HFF-Myc (cell line): Measurements from ENCODE around the gene JAM3.
A peak's percentile ranks its signal among the peaks of the same experiment; 100 is the strongest.

Experiments
- DNase-seq: peaks from one replicate; pipeline ENCODE4 v3.0.0-alpha.2; 2011; ENCODE audit warnings: low read depth; ENCODE audit errors: extremely low read depth
- H3K4me3 ChIP-seq: replicated peaks from 2 replicates; pipeline ENCODE4 v1.5.1; 2011; ENCODE audit warnings: low read depth, mild to moderate bottlenecking, control low read depth, low read length
- TF ChIP-seq, protein P1 (sequence below): IDR thresholded peaks from 2 replicates; pipeline ENCODE4 v1.5.1; 2012; ENCODE audit warnings: mild to moderate bottlenecking, low read depth, low read length, control low read depth; ENCODE audit errors: missing control alignments

JAM3 gene

DNA sequence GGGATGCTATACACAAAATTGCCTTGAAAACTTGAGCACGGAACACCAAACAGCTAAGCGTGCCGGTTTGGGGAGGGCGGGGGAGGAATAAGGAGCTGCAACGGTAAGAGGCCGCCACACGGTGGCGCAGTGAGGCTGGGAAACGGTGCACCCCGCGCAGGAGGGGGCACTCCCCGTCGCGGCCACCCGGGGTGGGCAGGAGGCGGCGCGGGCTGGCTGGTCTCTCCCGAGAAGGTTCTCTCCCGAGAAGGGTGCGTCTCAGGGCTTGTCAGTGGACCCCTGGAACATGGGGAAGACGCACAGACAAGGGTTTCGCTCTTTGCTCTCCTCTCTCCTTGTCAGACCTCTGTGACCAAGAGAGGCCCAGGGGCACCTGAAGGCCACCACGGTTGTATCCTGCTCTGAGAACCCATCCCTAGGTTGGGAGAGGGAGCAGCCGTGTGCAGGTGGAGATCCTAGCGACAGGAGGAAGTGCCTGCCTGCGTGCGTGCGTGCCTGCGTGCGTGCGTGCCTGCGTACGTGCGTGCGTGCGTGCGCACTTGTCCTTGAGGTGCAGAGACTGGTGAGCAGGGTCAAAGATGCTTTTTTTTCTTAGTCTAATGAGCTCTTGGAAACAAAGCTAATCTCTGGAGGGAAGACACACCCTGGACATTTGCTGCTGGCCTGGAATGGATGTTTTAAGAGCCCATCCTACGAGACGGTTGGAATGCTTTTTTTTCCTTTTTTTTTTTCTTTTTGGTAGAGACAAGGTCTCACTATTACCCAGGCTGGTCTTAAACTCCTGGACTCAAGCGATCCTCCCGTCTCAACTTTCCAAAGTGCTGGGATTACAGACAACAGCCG is 18.1 kb upstream of the JAM3 start:
- no peak for DNase-seq

DNA sequence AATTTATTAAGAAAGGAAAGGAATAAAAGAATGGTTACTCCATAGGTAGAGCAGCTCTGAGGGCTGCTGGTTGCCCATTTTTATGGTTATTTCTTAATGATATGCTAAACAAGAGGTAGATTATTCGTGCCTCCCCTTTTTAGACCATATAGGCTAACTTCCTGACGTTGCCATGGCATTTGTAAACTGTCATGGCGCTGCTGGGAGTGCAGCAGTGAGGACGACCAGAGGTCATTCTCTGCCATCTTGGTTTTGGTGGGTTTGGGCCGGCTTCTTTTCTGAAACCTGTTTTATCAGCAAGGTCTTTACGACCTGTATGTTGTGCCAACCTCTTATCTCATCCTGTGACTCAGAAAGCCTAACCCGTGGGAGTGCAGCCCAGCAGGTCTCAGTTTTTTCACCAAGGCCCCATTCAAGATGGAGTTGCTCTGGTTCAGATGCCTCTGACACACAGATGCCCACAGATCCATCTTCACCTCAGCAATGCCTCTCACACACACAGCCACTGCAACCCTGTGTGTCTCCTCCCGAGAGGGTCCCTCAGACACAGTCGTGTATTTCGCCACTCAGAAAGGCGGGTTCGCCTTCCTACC is 16.4 kb upstream of the JAM3 start:
- H3K4me3 ChIP-seq, result no peak overlapping the region
- DNase-seq, result no peak
- TF ChIP-seq, protein P1, sequence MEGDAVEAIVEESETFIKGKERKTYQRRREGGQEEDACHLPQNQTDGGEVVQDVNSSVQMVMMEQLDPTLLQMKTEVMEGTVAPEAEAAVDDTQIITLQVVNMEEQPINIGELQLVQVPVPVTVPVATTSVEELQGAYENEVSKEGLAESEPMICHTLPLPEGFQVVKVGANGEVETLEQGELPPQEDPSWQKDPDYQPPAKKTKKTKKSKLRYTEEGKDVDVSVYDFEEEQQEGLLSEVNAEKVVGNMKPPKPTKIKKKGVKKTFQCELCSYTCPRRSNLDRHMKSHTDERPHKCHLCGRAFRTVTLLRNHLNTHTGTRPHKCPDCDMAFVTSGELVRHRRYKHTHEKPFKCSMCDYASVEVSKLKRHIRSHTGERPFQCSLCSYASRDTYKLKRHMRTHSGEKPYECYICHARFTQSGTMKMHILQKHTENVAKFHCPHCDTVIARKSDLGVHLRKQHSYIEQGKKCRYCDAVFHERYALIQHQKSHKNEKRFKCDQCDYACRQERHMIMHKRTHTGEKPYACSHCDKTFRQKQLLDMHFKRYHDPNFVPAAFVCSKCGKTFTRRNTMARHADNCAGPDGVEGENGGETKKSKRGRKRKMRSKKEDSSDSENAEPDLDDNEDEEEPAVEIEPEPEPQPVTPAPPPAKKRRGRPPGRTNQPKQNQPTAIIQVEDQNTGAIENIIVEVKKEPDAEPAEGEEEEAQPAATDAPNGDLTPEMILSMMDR, result no peak

More for the DNA sequence above, 18.1 kb upstream of the JAM3 start:
- TF ChIP-seq, protein P1, result peak; percentile 88
- H3K4me3 ChIP-seq, result 0 out of 2 replicates have a peak overlapping the region, but pooled peaks have one; percentile 11

DNA sequence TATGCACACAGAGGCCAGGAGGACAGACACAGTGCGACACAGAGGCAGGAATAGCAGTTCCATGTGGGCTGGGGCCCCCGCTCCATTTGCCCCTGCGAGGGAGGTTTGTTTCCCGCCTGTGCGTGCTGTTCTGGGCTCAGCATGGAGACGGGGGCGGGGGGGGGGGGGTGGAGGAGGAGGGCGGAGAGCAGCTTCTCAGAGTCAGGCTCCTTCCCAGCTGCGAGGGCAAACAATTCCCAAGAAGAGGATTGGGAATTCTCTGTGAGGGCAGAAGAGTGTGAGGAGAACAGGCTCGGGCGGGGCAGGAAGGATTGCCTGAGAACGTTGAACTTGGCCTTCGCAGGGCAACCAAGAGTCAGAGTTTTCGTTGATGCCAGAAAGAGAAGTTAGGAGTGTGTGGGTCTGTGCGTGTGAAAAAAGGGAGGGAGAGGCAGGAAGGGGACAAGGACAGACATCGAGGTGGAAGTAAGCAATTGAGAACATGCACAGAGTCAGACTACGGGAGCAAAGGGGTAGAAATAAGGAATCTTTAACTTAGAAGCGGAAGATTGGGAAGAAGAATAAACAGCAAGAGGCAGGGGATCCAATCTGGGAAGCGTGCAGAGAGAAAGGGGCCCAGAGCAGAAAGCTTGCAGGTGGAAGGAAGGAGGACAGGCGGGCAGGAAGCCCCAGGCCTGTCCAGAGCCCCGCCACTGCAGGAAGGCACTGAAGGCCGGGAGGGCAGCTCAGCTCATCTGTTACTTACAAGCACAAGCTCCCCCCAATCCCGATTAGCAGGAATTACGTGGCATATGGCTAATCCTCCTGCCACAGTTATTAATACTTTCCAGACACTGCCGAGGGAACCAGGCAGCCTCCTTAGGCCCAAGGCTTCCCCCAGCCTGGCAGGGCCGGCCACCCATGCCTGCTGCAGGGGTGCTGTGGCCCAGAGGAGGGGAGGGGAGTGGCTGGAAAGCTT is 15.6 kb upstream of the JAM3 start:
- TF ChIP-seq, protein P1, result no peak
- H3K4me3 ChIP-seq, result no peak overlapping the region
- DNase-seq, result no peak

DNA sequence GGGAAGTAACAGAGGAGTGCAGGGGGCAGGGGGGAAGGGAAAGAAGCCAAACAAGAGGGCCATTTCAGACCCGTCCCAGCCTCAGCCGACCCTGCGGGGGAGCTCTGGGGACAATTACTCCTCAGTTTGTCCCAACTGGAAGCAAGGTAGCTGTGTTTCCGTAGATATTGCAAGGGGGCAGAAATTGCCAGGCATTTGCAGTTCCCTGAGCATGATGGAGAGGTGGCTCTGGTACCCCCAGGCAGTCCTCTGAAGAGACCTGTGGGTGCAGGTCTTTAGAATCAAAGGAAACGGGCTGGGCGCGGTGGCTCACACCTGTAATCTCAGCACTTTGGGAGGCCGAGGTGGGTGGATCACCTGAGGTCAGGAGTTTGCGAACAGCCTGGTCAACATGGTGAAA is 13.8 kb upstream of the JAM3 start:
- no peak overlapping the region for H3K4me3 ChIP-seq
- DNase-seq, result no peak
- TF ChIP-seq, protein P1, result no peak

DNA sequence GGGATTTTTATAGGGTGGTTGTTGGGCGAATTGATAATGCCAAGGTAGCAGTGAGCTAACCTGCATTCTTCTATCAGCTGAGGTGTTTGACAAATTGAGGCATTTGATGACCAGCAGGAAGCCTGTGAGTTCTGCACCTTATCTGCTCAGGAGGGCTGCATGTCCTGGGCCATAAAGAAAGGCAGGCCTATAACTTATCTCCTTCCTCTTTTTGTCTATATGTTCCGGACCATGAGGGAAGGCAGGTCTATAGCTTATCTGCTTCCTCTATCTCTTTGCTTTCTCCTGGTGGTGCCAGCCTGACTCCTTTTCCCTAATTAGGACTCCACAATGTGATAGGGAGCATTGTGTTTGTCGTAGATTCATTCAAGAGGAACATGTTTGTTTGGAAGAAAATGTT is 8.6 kb upstream of the JAM3 start:
- TF ChIP-seq, protein P1, result no peak
- no peak overlapping the region for H3K4me3 ChIP-seq
- no peak for DNase-seq

DNA sequence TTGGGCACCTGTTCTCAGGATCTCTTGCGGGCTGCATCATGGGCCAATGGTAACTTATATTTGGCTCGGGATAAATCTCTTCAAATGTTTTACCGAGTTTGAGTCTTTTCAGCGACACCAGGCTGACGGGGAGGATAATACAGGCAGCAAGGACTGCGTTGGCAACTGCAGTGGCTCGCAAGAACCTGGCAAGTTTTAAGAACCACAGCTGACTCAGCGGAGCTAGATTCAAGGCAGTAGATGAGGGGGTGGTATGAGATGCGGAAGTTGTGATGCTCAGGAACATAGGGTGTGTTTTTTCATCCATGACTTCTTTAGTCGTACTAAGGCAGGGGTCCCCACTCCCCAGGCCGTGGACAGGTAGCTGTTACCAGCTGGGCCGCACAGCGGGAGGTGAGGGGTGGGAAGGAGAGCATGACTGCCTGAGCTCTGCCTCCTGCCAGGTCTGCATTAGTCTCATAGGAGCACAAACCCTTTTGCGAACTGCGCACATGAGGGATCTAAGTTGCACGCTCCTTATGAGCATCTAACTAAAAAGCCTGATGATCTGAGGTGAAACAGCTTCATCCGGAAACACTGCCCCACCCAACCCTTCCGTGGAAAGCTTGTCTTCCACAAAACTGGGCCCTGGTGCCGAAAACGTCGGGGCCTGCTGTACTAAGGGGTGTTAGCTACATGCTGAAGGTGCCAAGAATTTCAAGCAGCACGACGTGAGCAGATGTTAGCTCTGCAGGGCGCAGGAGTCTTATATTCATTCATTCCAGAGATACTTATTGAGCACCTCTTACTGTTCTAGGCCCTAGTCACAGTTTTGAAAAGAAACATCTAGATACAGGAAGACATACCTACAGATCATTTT is 6.4 kb upstream of the JAM3 start:
- DNase-seq, result no peak
- no peak overlapping the region for H3K4me3 ChIP-seq
- TF ChIP-seq, protein P1, result no peak
